ENCODE data around the gene CTAG1A.
"Not testable (repeated sequence)": the region's sequence is repeated elsewhere in the genome, so short reads cannot be mapped to it uniquely, and the experiment has no call there.

CTAG1A gene

GRCh38 chrX:154620767-154621414 is 36.0 kb downstream of the CTAG1A start:
- DNase-seq = not testable (repeated sequence)

DNA sequence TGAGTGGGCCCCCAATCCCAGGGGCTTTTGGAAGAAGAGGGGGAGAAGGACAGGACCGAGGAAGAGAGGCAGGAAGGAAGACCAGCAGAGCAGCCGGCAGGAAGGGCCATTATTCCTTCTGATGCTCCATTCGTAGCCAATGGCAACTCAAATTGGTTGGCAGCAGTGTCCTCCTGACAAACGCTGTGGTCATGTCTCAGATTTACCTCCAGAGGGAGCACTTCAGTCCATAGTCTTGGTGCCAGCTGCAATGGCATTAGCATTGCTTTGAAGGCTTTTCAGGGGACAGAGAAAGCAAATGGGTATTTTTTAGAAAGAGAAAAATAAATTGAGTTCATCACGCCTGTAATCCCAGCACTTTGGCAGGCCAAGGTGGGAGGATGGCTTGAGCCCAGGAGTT is 44.0 kb downstream of the CTAG1A start:
- not testable (repeated sequence) for DNase-seq

DNA sequence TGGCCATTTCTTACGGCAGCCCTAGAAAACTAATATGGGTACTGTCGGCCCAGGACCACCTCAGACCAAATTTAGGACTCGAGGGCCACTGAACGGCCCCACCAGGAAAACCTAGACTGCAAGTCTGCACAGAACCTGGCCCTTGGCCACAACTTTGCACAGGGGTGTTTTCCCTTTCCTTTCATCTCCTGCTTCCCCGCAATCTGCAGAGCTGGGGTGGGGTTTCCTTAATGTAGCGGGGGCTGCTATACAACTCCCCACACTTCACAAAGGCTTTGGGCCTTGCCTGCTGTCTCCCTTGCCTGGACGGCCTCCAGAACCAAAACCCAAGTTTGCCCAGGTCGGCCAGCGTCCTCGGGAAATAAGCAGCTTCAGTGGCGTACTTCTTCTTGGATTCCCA is 46.0 kb downstream of the CTAG1A start:
- DNase-seq = not testable (repeated sequence)

DNA sequence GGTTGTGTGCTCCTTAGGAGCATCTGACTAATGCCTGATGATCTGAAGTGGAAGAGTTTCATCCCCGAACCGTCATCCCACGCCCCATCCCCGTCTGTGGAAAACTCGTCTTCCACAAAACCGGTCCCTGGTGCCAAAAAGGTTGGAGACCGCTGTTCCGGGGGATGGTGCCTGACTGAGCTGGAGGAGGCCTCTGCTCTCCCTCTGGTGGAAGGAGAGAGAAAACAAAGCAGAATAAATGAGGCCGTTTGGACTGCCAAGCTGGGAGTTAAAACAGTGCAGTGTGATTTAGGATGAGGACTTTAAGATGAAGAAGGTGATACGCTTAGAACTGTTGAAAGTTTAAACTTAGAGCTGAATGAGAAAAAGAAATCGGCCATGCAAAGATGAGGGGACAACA is 48.7 kb downstream of the CTAG1A start:
- not testable (repeated sequence) for DNase-seq

Data from NCI-H510A treated with DMSO at 0.1 percent for 48 hours (cell line).